DND-41 (cell line): ENCODE results near the gene ZNF560.
A peak's percentile ranks its signal among the peaks of the same experiment; 100 is the strongest.

ENCODE experiments used
- ATAC-seq: fragments of 200-7000 bp; cut with Tn5 transposase; 3 replicates; pipeline ENCODE4 v1.9.1; 2021; ENCODE audit warnings: low read depth; ENCODE audit not compliant: insufficient read depth
- DNase-seq: peaks from one replicate; pipeline ENCODE4 v3.0.0-alpha.2; 2020
- H2AFZ ChIP-seq: 2 replicates; pipeline ENCODE4 v1.6.0; 2012; ENCODE audit warnings: low read depth, low read length
- H3K27ac ChIP-seq: 2 replicates; pipeline ENCODE4 v1.5.1; 2012; ENCODE audit warnings: low read length, inconsistent platforms
- H3K27me3 ChIP-seq: fragments of 200-600 bp; sonication (generic); 2 replicates; pipeline ENCODE4 v1.6.0; 2012; ENCODE audit warnings: low read length, mild to moderate bottlenecking, inconsistent platforms; ENCODE audit not compliant: insufficient read depth, poor library complexity
- H3K36me3 ChIP-seq: 2 replicates; pipeline ENCODE4 v1.5.1; 2012; ENCODE audit warnings: low read length, inconsistent platforms; ENCODE audit not compliant: insufficient read depth
- H3K4me1 ChIP-seq: 2 replicates; pipeline ENCODE4 v1.5.1; 2012; ENCODE audit warnings: mild to moderate bottlenecking, low read length; ENCODE audit not compliant: insufficient read depth
- H3K4me2 ChIP-seq: 2 replicates; pipeline ENCODE4 v1.6.0; 2012; ENCODE audit warnings: mild to moderate bottlenecking, moderate library complexity, low read length, inconsistent platforms; ENCODE audit not compliant: insufficient read depth
- H3K4me3 ChIP-seq, 2 experiments: fragments of 200-600 bp in 1 of 2; shearing (Covaris generic) in 1 of 2; 2 replicates each; pipeline ENCODE4 v1.5.1; 2012 to 2016; ENCODE audit warnings: inconsistent platforms in 2 of 2, low read length in 2 of 2, mild to moderate bottlenecking in 2 of 2, low read depth in 1 of 2, moderate library complexity in 1 of 2
- H3K79me2 ChIP-seq: 2 replicates; pipeline ENCODE4 v1.6.0; 2012; ENCODE audit warnings: low read length, inconsistent platforms; ENCODE audit not compliant: insufficient read depth
- H3K9ac ChIP-seq: 2 replicates; pipeline ENCODE4 v1.6.0; 2012; ENCODE audit warnings: low read depth, mild to moderate bottlenecking, inconsistent platforms, low read length, moderate library complexity
- H3K9me3 ChIP-seq: 2 replicates; pipeline ENCODE4 v1.5.1; 2012; ENCODE audit warnings: low read length, moderate library complexity, mild to moderate bottlenecking, inconsistent platforms; ENCODE audit not compliant: insufficient read depth, severe bottlenecking
- H4K20me1 ChIP-seq: 2 replicates; pipeline ENCODE4 v1.6.0; 2012; ENCODE audit warnings: low read length; ENCODE audit not compliant: insufficient read depth
- CTCF ChIP-seq: IDR thresholded peaks from 2 replicates; pipeline ENCODE4 v1.5.1; 2012; ENCODE audit warnings: borderline replicate concordance, low read length, moderate library complexity, mild to moderate bottlenecking; ENCODE audit not compliant: poor library complexity, severe bottlenecking; ENCODE audit errors: extremely low read depth
- EZH2 ChIP-seq: IDR thresholded peaks from 3 replicates; pipeline ENCODE4 v1.6.1; 2012; ENCODE audit warnings: borderline replicate concordance, low read depth, mild to moderate bottlenecking, moderate library complexity, low read length, inconsistent platforms; ENCODE audit not compliant: severe bottlenecking

ZNF560 gene

GRCh38 chr19:9431475-9431874 is 66.9 kb downstream of the ZNF560 start:
- peaks cover 22% of the 10 kb centered on the region for H4K20me1 ChIP-seq
- ATAC-seq: peak; percentile 40; the same call in 1 of the 3 replicates
- peaks cover 92% of the 10 kb centered on the region for H3K79me2 ChIP-seq
- peaks cover 66% of the 10 kb centered on the region for H3K36me3 ChIP-seq
- H3K27me3 ChIP-seq: no peaks in the 10 kb centered on the region
- H2AFZ ChIP-seq: no peak overlapping the region
- no peak overlapping the region for H3K9ac ChIP-seq
- no peak overlapping the region for H3K4me3 ChIP-seq
- no peak overlapping the region; the same call in 1 of the 2 replicates for H3K27ac ChIP-seq
- no peaks in the 10 kb centered on the region for H3K9me3 ChIP-seq
- DNase-seq: peak; percentile 63
- peak; percentile 86 for TF ChIP-seq CTCF
- no peak for TF ChIP-seq EZH2
- H3K4me2 ChIP-seq: peak overlapping the region; percentile 3; the same call in 1 of the 2 replicates
- H3K4me1 ChIP-seq: peaks cover 27% of the 10 kb centered on the region

GRCh38 chr19:9430444-9430843 is 68.0 kb downstream of the ZNF560 start:
- DNase-seq (no peak), ATAC-seq (no peak)
- no peak overlapping the region for H3K4me2 ChIP-seq
- TF ChIP-seq CTCF (no peak), EZH2 (no peak)
- H3K4me1 ChIP-seq: peaks cover 20% of the 10 kb centered on the region
- no peak overlapping the region for H2AFZ ChIP-seq
- no peak overlapping the region for H3K4me3 ChIP-seq
- H3K27me3 ChIP-seq: no peaks in the 10 kb centered on the region
- no peak overlapping the region for H3K9ac ChIP-seq
- no peak overlapping the region for H3K27ac ChIP-seq
- H3K79me2 ChIP-seq: peaks cover 92% of the 10 kb centered on the region
- H4K20me1 ChIP-seq: peaks cover 27% of the 10 kb centered on the region
- H3K9me3 ChIP-seq: no peaks in the 10 kb centered on the region
- peaks cover 76% of the 10 kb centered on the region for H3K36me3 ChIP-seq

GRCh38 chr19:9427941-9428340 is 70.5 kb downstream of the ZNF560 start:
- Histone ChIP-seq H3K4me2 (no peak overlapping the region), H3K36me3 (peaks cover 91% of the 10 kb centered on the region), H4K20me1 (peaks cover 33% of the 10 kb centered on the region), H3K27ac (no peak overlapping the region), H3K27me3 (no peaks in the 10 kb centered on the region), H3K4me3 (no peak overlapping the region), H3K9ac (no peak overlapping the region), H3K79me2 (peaks cover 80% of the 10 kb centered on the region), H3K4me1 (peaks cover 3% of the 10 kb centered on the region), H3K9me3 (no peaks in the 10 kb centered on the region), H2AFZ (no peak overlapping the region)
- no peak for TF ChIP-seq CTCF
- TF ChIP-seq EZH2: no peak
- ATAC-seq (no peak), DNase-seq (no peak)
